ENCODE data around the gene PIGU.

GRCh38 chr20:34574861-34575260, 102.0 kb downstream of the PIGU start:
- no peak for TF ChIP-seq POLR2A (IDR thresholded peaks at IDR 0.05; ENCODE audit: low read depth, low read length)
- no peak for TF ChIP-seq CTCF (IDR thresholded peaks at IDR 0.05; ENCODE audit: extremely low read depth in 1 of 2, insufficient read depth in 1 of 2, low read depth in 1 of 2, low read length in 2 of 2)
- no peak for TF ChIP-seq EZH2 (IDR thresholded peaks at IDR 0.05; ENCODE audit: borderline replicate concordance, low read depth, low read length, severe bottlenecking)
- TF ChIP-seq POLR2AphosphoS5 (IDR thresholded peaks at IDR 0.05; ENCODE audit: insufficient read depth, low read depth, low read length) = no peak
- no peak for TF ChIP-seq FOS (IDR thresholded peaks at IDR 0.05; ENCODE audit: borderline replicate concordance, insufficient read depth, low read length)

Data from endothelial cell of umbilical vein (primary cell).